DOHH2 (cell line): ENCODE data around the gene ABHD17B.

Experiments
- EZH2phosphoT487 ChIP-seq: fragments of 200-600 bp; sonication (generic); IDR thresholded peaks from 2 replicates; pipeline ENCODE4 v1.6.1; 2017; ENCODE audit warnings: borderline replicate concordance, mild to moderate bottlenecking, antibody characterized with exemption, low read length, moderate library complexity, mixed read lengths
- TF ChIP-seq, protein P1 (sequence below): fragments of 200-600 bp; sonication (generic); IDR thresholded peaks from one replicate; pipeline ENCODE4 v1.5.1; 2014; ENCODE audit warnings: antibody characterized with exemption, mild to moderate bottlenecking, low read depth, low read length; ENCODE audit not compliant: poor library complexity, severe bottlenecking

DNA sequence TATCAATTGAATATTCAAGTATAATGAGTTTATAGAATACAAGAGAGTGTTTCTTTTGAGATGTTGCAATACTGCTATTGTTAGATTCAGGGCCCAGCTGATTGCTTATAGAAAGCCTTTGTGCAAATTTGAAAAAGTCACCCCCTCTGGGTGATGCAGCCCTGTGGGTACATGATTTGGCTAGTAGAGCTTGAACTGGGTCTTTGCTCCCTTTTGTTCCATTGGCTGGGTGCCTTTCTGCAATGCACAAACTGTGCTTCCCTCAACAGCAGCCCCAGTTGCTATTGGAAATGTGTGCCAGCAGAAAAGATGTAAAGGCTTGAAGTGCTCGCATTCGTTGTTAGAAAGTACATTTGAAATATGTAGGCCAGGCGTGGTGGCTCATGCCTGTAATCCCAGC is 80.8 kb downstream of the ABHD17B start:
- TF ChIP-seq, protein P1, sequence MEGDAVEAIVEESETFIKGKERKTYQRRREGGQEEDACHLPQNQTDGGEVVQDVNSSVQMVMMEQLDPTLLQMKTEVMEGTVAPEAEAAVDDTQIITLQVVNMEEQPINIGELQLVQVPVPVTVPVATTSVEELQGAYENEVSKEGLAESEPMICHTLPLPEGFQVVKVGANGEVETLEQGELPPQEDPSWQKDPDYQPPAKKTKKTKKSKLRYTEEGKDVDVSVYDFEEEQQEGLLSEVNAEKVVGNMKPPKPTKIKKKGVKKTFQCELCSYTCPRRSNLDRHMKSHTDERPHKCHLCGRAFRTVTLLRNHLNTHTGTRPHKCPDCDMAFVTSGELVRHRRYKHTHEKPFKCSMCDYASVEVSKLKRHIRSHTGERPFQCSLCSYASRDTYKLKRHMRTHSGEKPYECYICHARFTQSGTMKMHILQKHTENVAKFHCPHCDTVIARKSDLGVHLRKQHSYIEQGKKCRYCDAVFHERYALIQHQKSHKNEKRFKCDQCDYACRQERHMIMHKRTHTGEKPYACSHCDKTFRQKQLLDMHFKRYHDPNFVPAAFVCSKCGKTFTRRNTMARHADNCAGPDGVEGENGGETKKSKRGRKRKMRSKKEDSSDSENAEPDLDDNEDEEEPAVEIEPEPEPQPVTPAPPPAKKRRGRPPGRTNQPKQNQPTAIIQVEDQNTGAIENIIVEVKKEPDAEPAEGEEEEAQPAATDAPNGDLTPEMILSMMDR: no peak
- no peak for TF ChIP-seq EZH2phosphoT487
